K562 (cell line): Measurements from ENCODE around the gene CEP72. TPM values are rescaled to one million over a fixed set of nuclear protein-coding genes. Genes with fewer than 3 reads are reported as not detected.

ENCODE experiments used
- ATAC-seq: fragments of 200-7000 bp; cut with Tn5 transposase; 3 replicates; pipeline ENCODE4 v1.9.1; 2020; ENCODE audit warnings: moderate library complexity
- BruUV-seq: library from RNA; stranded (reverse); fragments of 400-500 nt; replicated peaks from 2 replicates; lab custom pipeline; 2021; lab: Mats Ljungman, UMichigan
- CTCF ChIA-PET: fragments of 300-600 bp; formaldehyde crosslinking; extraction: SDS; loops from one replicate; lab custom pipeline; 2021; ENCODE audit warnings: low intra/inter-chr PET ratio; lab: Yijun Ruan, JAX
- POLR2A ChIA-PET: fragments of 300-600, 350-650 bp; sonication (Branson Sonifier 250); formaldehyde crosslinking; extraction: SDS; loops from one replicate; lab custom pipeline; 2021; ENCODE audit warnings: antibody characterized with exemption, inconsistent platforms; lab: Yijun Ruan, JAX
- DNase-seq, 4 experiments: peaks; one replicate each; pipeline versions ENCODE4 v3.0.0 to v3.0.0-alpha.2; 2011 to 2018; ENCODE audit warnings: low spot score in 3 of 4, mixed read lengths in 3 of 4; ENCODE audit errors: extremely low read depth in 1 of 4
- FAIRE-seq: peaks from 2 replicates; lab custom pipeline; 2011; peaks lifted over from hg19 to GRCh38; lab: Jason Lieb, UNC
- H2AFZ ChIP-seq: 2 replicates; pipeline ENCODE4 v1.6.0; 2011; ENCODE audit warnings: low read depth, low read length, control low read depth, inconsistent platforms
- H3K27ac ChIP-seq: fragments of 200-600 bp; 3 replicates; pipeline ENCODE4 v1.8.0; 2011; ENCODE audit warnings: low read depth, mild to moderate bottlenecking, control low read depth, inconsistent platforms, low read length, moderate library complexity, mixed read lengths; ENCODE audit errors: extremely low read depth
- H3K27me3 ChIP-seq, 2 experiments: fragments of 300-600 bp in 1 of 2; 2 replicates in 1 of 2; 3 replicates in 1 of 2; pipeline versions ENCODE4 v1.6.0 to v1.8.0; 2011; ENCODE audit warnings: inconsistent platforms in 2 of 2, low read length in 2 of 2, mild to moderate bottlenecking in 1 of 2, mixed read lengths in 1 of 2, moderate library complexity in 1 of 2; ENCODE audit not compliant: control insufficient read depth in 2 of 2, insufficient read depth in 2 of 2
- H3K36me3 ChIP-seq: fragments of 300-600 bp; 3 replicates; pipeline ENCODE4 v1.8.0; 2011; ENCODE audit warnings: mild to moderate bottlenecking, low read length, inconsistent platforms; ENCODE audit not compliant: control insufficient read depth, insufficient read depth
- H3K4me1 ChIP-seq, 2 experiments: fragments of 200-600 bp in 1 of 2; replicated peaks in 1 of 2; 2 replicates in 1 of 2; 3 replicates in 1 of 2; pipeline versions ENCODE4 v1.5.1 to v1.8.0; 2011; ENCODE audit warnings: inconsistent platforms in 2 of 2, low read length in 2 of 2, mild to moderate bottlenecking in 1 of 2, mixed read lengths in 1 of 2, moderate library complexity in 1 of 2; ENCODE audit not compliant: control insufficient read depth in 2 of 2, insufficient read depth in 2 of 2
- H3K4me2 ChIP-seq: 2 replicates; pipeline ENCODE4 v1.6.1; 2011; ENCODE audit warnings: low read length, control low read depth, inconsistent platforms, mixed read lengths; ENCODE audit not compliant: insufficient read depth
- H3K4me3 ChIP-seq: fragments of 200-600 bp; sonication (generic), shearing (Covaris generic); 2 replicates; pipeline ENCODE4 v1.5.1; 2016; ENCODE audit warnings: control low read depth, inconsistent platforms
- H3K79me2 ChIP-seq: fragments of 200-600 bp; 3 replicates; pipeline ENCODE4 v1.8.0; 2011; ENCODE audit warnings: low read length, inconsistent platforms; ENCODE audit not compliant: control insufficient read depth, insufficient read depth
- H3K9ac ChIP-seq, 2 experiments: 2 replicates each; pipeline versions ENCODE4 v1.6.0 to v1.6.1; 2011; ENCODE audit warnings: low read depth in 2 of 2, low read length in 2 of 2, control low read depth in 1 of 2, inconsistent platforms in 1 of 2, mild to moderate bottlenecking in 1 of 2, mixed read lengths in 1 of 2; ENCODE audit not compliant: insufficient read depth in 1 of 2
- H3K9me1 ChIP-seq: one replicate; pipeline ENCODE4 v1.6.0; 2011; ENCODE audit warnings: inconsistent platforms, mild to moderate bottlenecking, low read length, moderate library complexity; ENCODE audit not compliant: control insufficient read depth, insufficient read depth
- H3K9me3 ChIP-seq: replicated peaks from 2 replicates; pipeline ENCODE4 v1.5.1; 2011; ENCODE audit warnings: low read depth, low read length, inconsistent platforms; ENCODE audit not compliant: control insufficient read depth, insufficient read depth
- H4K20me1 ChIP-seq: replicated peaks from 2 replicates; pipeline ENCODE4 v1.6.1; 2011; ENCODE audit warnings: low read length, inconsistent platforms, mixed read lengths; ENCODE audit not compliant: control insufficient read depth, insufficient read depth
- EZH2 ChIP-seq: IDR thresholded peaks from 2 replicates; pipeline ENCODE4 v1.6.1; 2012; ENCODE audit warnings: low read depth, mild to moderate bottlenecking, inconsistent platforms, low read length, borderline replicate concordance
- HLTF ChIP-seq: fragments of 450-650 bp; IDR thresholded peaks from 2 replicates; pipeline ENCODE4 v1.6.1; 2016
- POLR2G ChIP-seq: fragments of 200-400 bp; formaldehyde crosslinking; IDR thresholded peaks from 2 replicates; pipeline ENCODE4 v1.6.1; 2017; ENCODE audit warnings: low read depth, mild to moderate bottlenecking, antibody characterized with exemption, low read length, moderate library complexity
- RBFOX2 ChIP-seq: fragments of 200-400 bp; formaldehyde crosslinking; IDR thresholded peaks from 2 replicates; pipeline ENCODE4 v1.6.1; 2017; ENCODE audit warnings: low read depth, mild to moderate bottlenecking, low read length, moderate library complexity
- RFX7 ChIP-seq: fragments of 250-450 bp; sonication (Bioruptor Pico); IDR thresholded peaks from 2 replicates; pipeline ENCODE4 v1.5.1; 2021; ENCODE audit warnings: mild to moderate bottlenecking
- TAF7 ChIP-seq: fragments of 450-650 bp; IDR thresholded peaks from 2 replicates; pipeline ENCODE4 v1.6.1; 2016; ENCODE audit warnings: missing genetic modification characterization, missing compliant biosample characterization
- ZNF239 ChIP-seq: fragments of 250-450 bp; sonication (Bioruptor Pico); IDR thresholded peaks from 2 replicates; pipeline ENCODE4 v1.4.0; 2020; ENCODE audit warnings: mild to moderate bottlenecking
- WGBS: fragments of 100-300 bp; shearing (Covaris generic); methylation state at CpG from one replicate; pipeline ENCODE4 v1.1.6; 2016; ENCODE audit warnings: low coverage, mixed read lengths; ENCODE audit not compliant: insufficient coverage; ENCODE audit errors: missing lambda C conversion rate; 5-methylcytosine and 5-hydroxymethylcytosine counted together
- in situ Hi-C: fragments of 300-500 bp; cut with MboI; formaldehyde crosslinking; loops from 4 replicates; pipeline ENCODE4 v1.15.0; 2018; ENCODE audit warnings: inconsistent platforms, mixed read lengths
- intact Hi-C: fragments of 100-400 bp; cut with micrococcal nuclease; formaldehyde crosslinking; loops from 2 replicates; pipeline ENCODE4 v1.14.2; 2022
- polyA plus RNA-seq, 8 experiments: library from polyadenylated mRNA; depleted of rRNA in 4 of 8; stranded (reverse) in 5 of 8; unstranded in 3 of 8; fragments of >200 nt; fragmentation: Nextera tagmentation in 2 of 8; fragmentation: Illumina TruSeq in 1 of 8; extraction: Ambion mirVana in 2 of 8; extraction: Trizol in 1 of 8; gene quantifications; 2 replicates each; pipeline versions ENCODE4 v1.2.1 to v1.2.3, GENCODE V29; 2011 to 2014; ENCODE audit warnings: inconsistent platforms in 1 of 8, missing spikeins in 1 of 8
- total RNA-seq, 7 experiments: library from RNA; depleted of rRNA in 6 of 7; stranded (reverse); fragments of >200 nt in 6 of 7; fragmentation: Illumina TruSeq in 2 of 7; extraction: Trizol in 2 of 7; gene quantifications; 2 replicates each; pipeline versions ENCODE4 v1.2.1 to v1.2.3, GENCODE V29; 2011 to 2021; ENCODE audit warnings: low replicate concordance in 1 of 7
- TF ChIP-seq, protein P1 (sequence below): sonication (generic); formaldehyde crosslinking; IDR thresholded peaks from 2 replicates; pipeline ENCODE4 v1.8.0; 2022; ENCODE audit warnings: missing genetic modification reagents, mild to moderate bottlenecking, borderline replicate concordance
- TF ChIP-seq, protein P2 (sequence below), 2 experiments: fragments of 200-800 bp in 1 of 2; sonication (Bioruptor generic) in 1 of 2; sonication (generic) in 1 of 2; formaldehyde crosslinking in 1 of 2; IDR thresholded peaks in 1 of 2; conservative IDR thresholded peaks in 1 of 2; 2 replicates each; pipeline versions ENCODE4 v1.5.0 to v1.6.1; 2016 to 2020; ENCODE audit warnings: missing compliant biosample characterization in 1 of 2, missing genetic modification characterization in 1 of 2, missing genetic modification reagents in 1 of 2
- TF ChIP-seq, protein P3 (sequence below): fragments of 200-400 bp; formaldehyde crosslinking; IDR thresholded peaks from 2 replicates; pipeline ENCODE4 v1.6.1; 2017; ENCODE audit warnings: mild to moderate bottlenecking, low read depth, low read length, moderate library complexity

Gene CEP72
- total and polyA plus RNA-seq, 9 of the 15 experiments (the other 6 are each of a cell fraction or from before 2014, with no cell fraction given) = 0.89 to 38.1 (median 14.2) TPM

DNA sequence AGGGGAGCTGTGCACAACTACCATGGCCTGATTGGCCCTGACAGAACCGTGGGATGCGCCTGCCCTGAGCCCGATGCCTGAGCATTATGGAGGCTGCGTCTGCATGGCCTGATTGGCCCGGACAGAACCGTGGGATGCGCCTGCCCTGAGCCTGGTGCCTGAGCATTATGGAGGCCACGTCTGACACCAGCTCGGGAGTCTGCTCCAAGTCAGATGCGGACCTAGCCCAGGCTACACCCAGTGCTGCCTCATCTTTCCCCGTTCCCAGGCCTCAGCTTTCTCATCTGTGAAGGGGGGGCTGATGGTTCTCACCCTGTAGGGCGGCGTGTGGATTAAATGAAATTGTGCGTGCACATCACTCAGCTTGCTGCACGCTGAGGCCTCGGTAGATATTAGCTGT, 7.3 kb downstream of the CEP72 start:
- TF ChIP-seq, protein P1, sequence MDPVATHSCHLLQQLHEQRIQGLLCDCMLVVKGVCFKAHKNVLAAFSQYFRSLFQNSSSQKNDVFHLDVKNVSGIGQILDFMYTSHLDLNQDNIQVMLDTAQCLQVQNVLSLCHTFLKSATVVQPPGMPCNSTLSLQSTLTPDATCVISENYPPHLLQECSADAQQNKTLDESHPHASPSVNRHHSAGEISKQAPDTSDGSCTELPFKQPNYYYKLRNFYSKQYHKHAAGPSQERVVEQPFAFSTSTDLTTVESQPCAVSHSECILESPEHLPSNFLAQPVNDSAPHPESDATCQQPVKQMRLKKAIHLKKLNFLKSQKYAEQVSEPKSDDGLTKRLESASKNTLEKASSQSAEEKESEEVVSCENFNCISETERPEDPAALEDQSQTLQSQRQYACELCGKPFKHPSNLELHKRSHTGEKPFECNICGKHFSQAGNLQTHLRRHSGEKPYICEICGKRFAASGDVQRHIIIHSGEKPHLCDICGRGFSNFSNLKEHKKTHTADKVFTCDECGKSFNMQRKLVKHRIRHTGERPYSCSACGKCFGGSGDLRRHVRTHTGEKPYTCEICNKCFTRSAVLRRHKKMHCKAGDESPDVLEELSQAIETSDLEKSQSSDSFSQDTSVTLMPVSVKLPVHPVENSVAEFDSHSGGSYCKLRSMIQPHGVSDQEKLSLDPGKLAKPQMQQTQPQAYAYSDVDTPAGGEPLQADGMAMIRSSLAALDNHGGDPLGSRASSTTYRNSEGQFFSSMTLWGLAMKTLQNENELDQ = no peak
- TF ChIP-seq HLTF = no peak
- peak; percentile 52 for TF ChIP-seq POLR2G
- TF ChIP-seq EZH2 = no peak
- TF ChIP-seq ZNF239 (CRISPR knock-in tag) = no peak
- TF ChIP-seq, protein P2, sequence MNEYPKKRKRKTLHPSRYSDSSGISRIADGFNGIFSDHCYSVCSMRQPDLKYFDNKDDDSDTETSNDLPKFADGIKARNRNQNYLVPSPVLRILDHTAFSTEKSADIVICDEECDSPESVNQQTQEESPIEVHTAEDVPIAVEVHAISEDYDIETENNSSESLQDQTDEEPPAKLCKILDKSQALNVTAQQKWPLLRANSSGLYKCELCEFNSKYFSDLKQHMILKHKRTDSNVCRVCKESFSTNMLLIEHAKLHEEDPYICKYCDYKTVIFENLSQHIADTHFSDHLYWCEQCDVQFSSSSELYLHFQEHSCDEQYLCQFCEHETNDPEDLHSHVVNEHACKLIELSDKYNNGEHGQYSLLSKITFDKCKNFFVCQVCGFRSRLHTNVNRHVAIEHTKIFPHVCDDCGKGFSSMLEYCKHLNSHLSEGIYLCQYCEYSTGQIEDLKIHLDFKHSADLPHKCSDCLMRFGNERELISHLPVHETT (CRISPR knock-in tag; conservative IDR thresholded peaks at IDR 0.05 in 1 of 2, IDR thresholded peaks at IDR 0.05 in 1 of 2) = no peak
- no peak for TF ChIP-seq RFX7 (CRISPR knock-in tag)
- TF ChIP-seq, protein P3, sequence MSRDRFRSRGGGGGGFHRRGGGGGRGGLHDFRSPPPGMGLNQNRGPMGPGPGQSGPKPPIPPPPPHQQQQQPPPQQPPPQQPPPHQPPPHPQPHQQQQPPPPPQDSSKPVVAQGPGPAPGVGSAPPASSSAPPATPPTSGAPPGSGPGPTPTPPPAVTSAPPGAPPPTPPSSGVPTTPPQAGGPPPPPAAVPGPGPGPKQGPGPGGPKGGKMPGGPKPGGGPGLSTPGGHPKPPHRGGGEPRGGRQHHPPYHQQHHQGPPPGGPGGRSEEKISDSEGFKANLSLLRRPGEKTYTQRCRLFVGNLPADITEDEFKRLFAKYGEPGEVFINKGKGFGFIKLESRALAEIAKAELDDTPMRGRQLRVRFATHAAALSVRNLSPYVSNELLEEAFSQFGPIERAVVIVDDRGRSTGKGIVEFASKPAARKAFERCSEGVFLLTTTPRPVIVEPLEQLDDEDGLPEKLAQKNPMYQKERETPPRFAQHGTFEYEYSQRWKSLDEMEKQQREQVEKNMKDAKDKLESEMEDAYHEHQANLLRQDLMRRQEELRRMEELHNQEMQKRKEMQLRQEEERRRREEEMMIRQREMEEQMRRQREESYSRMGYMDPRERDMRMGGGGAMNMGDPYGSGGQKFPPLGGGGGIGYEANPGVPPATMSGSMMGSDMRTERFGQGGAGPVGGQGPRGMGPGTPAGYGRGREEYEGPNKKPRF = no peak
- TF ChIP-seq RBFOX2 = 0 out of 2 replicates have a peak, but pooled peaks have one; percentile 21
- no peak for TF ChIP-seq TAF7 (tag)
- DNase-seq = peak in 1 of 4 experiments; percentile 15
- peaks cover 5 to 27% of the 10 kb centered on the region in 2 experiments for H3K4me1 ChIP-seq
- FAIRE-seq = no peak
- H3K9ac ChIP-seq = peak overlapping the region in 1 of 2 experiments; percentile 61; a peak in 1 of 4 replicates
- no TSS peak for BruUV-seq
- ChIA-PET CTCF (no interaction called here), POLR2A (interaction anchor here (0.5 to 1.3 kb wide), 2 partner anchors 102 to 173 kb away, joined by 3 read pairs; no protein-coding TSS in a partner anchor)
- no peak for ATAC-seq
- peaks cover 96% of the 10 kb centered on the region for H3K36me3 ChIP-seq
- intact Hi-C loops (loop anchor here (10.0 kb wide), 1 partner anchor 145 kb away; no protein-coding TSS in a partner anchor), in situ Hi-C loops (no loop called here)
- no peak overlapping the region for H2AFZ ChIP-seq
- H3K9me3 ChIP-seq = no peaks in the 10 kb centered on the region
- no peak overlapping the region for H3K4me3 ChIP-seq
- H3K9me1 ChIP-seq = peaks cover 12% of the 10 kb centered on the region
- H4K20me1 ChIP-seq = peaks cover 25% of the 10 kb centered on the region
- H3K27me3 ChIP-seq = no peaks in the 10 kb centered on the region
- 87% methylated on average over 16 of the region's 16 CpGs for WGBS
- no peak overlapping the region for H3K27ac ChIP-seq
- no peak overlapping the region for H3K4me2 ChIP-seq
- H3K79me2 ChIP-seq = peaks cover 40% of the 10 kb centered on the region
